Measurements from ENCODE around the gene PPP2R1B.
"Not testable (repeated sequence)": the region's sequence is repeated elsewhere in the genome, so short reads cannot be mapped to it uniquely, and the experiment has no call there.

PPP2R1B gene

DNA sequence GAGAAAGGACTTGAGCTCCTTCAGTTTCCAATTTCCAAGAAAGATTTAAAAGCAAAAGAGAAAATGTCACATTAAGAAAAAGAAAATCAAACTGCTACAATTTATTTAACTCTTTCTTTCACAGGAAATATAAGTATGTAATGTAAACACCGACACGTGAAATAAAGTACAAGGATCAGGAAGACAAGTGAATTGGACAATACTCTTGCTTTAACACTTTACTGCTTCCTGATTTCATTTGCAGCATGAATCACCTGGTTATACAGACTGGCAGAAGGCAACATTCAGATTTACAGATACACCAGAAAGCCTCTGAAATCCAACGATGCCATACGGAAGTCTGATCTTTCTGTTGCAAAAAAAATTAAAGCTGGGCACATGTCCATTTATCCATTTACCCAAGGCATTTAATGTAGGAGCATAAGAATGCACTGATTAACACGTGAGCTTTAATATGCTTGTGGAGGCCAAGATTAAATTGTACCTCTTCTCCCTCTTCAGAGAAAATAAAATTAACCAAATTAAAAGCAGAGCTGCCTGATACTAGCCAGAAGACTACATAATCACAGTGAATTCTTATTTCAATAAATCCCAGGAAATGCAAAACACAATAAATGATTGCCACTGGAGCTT is 16.0 kb upstream of the PPP2R1B start:
- DNase-seq = no peak

DNA sequence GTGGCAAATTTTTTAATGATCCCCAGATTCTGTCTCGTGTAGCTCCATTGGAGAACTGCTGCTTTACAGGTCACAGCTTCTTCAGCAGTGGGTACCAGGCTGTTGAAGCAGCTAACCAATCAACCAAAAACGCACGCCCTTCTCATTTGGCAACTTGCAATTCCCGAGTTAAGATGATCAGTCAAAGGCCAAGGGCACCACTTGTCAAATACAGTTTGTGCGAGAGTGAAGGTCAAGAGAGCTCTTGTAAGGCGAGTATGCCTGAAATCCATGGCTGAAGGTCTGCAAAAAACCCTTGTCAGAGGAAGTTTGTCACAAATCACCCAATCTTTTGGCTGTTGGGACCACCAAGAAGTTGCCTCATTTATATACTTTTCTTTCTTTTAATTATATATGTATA is 12.9 kb upstream of the PPP2R1B start:
- DNase-seq = no peak

GRCh38 chr11:111778047-111778558 is 11.9 kb upstream of the PPP2R1B start:
- no peak for DNase-seq

DNA sequence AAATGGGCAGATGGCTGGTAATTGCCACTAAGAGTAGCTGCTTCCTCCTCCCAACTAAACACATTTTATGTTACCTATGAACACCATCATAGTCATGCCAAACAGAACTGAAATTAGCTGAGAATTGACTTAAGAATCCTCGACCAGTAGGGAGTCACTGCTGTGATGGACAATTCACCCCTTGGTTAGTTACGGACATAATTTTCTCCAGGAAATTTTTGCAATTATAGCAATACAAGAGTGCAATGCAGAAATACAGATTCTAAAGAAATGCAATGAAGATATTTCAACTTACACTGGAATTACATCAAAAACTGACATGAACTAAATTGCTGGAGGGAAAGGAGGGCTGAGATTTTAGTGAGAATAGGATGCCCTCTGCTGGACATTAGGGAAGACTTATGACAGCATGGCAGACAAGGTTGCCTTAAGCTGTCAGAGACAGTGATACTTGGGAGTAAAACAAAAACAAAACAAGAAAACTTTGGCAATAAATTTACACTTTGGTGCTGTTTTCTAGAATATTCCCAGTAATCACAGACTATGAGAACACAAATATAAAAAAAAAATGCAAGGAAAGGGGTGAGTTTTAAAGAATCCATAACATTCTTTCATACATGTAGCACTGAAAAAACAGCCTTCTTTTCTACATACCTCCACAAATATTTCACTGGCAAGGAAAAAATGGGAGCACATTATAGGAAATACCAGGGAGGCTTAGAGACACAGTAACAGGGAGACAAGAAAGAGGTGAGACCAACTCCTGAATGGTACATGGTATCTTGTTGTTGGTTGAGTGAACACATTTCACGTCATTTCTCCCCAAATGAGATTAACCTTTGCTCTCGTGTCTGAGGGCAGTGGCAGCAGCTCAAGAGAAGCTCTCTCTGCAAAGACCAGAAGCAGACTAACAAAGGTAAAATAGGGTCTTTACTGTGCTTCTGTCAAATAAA is 11.2 kb upstream of the PPP2R1B start:
- no peak for DNase-seq

GRCh38 chr11:111776398-111777093 is 10.4 kb upstream of the PPP2R1B start:
- no peak for DNase-seq

GRCh38 chr11:111774955-111775710 is 8.9 kb upstream of the PPP2R1B start:
- DNase-seq = no peak

GRCh38 chr11:111772535-111772934 is 6.3 kb upstream of the PPP2R1B start:
- DNase-seq = no peak

- DNase-seq = not testable (repeated sequence)
These were observed 5.0 kb upstream of the PPP2R1B start for GRCh38 chr11:111771205-111771604.

DNA sequence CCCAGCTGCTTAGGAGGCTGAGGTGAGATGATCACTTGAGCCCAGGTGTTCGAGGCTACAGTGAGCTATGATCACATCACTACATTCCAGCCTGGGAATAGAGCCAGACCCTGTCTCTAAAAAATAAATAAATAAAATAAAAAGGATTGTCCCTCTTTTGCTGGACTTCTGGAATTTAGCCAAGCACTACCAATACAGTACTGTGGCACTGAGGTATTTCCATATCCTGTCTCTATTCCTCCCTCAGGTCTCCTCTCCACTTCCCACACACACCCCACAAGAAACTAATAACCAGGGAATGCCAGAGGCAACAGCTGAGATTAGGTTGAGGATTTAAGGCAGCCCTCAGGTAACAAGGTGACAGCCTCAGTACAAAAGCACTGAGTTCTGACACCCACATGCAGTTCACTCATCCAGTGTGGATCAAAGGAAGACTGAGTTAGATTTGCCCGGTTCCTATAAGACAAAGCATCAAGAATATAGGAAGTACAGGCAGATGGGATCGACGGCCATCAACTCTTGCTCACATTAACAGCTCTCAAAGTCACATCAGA is 4.5 kb upstream of the PPP2R1B start:
- no peak for DNase-seq

- no peak for DNase-seq
These were observed 599 bp upstream of the PPP2R1B start for GRCh38 chr11:111766834-111767142.

DNA sequence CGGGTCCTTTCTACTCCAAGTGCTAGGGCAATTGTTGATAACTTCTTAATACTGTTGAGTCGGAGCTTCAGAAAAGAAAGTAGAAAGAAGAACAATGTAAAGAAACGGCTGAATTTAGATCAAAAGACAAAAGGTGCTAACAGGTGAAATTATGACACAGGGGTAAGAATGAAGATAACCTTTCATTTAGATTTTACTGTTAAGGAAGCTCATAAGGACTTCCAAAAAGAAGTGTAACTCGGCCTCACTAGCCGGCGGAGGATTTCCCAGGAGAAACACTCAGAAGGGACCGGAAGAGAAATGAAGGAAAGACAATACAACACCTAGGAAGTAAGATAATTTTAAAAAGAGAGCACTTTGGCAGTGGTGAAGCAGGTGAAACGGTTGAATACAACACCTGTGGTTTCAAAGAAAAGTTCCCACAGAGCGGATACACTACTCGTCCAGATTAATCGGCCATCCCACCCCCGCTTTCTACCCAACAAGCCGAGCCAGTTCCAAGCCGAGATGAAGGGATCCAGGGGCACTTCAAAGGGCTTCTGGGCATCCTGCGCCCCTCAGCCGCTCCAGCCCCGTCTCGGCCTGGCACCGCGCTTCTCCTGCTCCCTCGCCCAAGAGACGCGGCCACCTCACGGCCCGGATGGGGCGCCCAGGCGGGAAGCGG is 737 bp downstream of the PPP2R1B start:
- DNase-seq = no peak

DNA sequence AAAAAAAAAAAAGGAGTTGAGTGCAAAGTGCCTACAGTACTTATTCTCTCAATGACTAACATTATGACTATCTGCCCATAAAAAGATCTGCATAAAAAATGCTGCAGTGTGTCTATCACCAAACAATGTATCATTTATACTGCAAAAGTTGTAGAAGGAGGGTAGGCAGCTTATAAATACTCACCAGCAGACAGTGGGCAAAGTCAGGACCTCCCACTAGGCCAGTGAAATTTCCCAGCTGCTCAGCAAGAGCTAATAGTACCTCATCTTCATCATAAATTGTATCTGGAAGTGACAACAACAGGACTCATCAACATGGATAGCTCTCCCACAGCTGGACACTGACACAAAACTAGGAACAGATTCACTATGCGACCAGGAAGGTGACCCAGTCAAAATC is 1.6 kb downstream of the PPP2R1B start:
- no peak for DNase-seq

GRCh38 chr11:111762981-111763643 is 3.1 kb downstream of the PPP2R1B start:
- no peak for DNase-seq

GRCh38 chr11:111762526-111762925 is 3.7 kb downstream of the PPP2R1B start:
- DNase-seq = no peak

DNA sequence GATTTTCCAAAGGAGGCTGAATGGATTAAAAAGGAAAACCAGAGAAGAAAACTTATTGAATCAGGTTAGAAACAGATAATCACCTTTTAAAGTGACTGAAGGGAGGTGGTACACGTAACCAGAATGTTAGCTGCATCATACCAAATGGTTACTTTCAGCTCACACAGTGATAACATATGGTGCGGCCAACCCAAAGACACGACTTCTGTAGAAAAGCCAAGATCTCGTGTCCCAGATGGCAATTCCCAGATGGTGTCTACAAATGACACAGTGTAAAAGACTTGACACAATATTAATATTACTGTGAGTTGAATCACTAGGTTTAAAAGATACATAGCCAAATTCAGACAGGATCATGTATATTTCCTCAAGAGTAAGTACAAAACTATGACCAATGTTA is 5.2 kb downstream of the PPP2R1B start:
- no peak for DNase-seq

DNA sequence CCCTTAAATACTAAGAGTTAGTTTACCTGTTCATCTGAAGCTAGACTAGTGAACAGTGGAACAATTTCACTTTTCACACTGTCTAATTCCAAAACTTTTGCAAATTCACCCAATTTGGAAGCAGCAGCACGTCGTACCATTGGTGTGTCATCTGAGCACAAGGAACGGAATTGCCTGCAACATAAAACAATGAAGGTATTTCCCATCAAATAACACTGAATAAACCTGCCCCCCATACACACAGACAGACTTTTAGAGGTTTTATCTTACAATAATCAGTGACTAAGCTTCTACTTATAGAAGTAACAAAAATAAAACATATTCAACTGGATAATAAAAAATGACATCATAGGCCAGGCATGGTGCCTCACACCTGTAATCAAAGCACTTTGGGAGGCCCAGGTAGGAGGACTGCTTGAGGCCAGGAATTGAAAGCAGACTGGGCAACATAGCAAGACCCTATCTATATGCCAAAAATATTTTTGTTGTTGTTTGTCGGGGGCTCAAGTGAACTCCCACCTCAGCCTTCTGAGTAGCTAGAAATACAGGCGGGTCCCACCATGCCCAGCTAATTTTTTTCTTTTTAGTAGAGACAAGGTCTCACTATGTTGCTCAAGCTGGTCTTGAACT is 6.3 kb downstream of the PPP2R1B start:
- DNase-seq = no peak

- no peak for DNase-seq
These were observed 6.8 kb downstream of the PPP2R1B start for GRCh38 chr11:111759376-111759775.

GRCh38 chr11:111756097-111756496 is 10.1 kb downstream of the PPP2R1B start:
- no peak for DNase-seq

- no peak for DNase-seq
These were observed 16.5 kb downstream of the PPP2R1B start for GRCh38 chr11:111749646-111750045.

DNA sequence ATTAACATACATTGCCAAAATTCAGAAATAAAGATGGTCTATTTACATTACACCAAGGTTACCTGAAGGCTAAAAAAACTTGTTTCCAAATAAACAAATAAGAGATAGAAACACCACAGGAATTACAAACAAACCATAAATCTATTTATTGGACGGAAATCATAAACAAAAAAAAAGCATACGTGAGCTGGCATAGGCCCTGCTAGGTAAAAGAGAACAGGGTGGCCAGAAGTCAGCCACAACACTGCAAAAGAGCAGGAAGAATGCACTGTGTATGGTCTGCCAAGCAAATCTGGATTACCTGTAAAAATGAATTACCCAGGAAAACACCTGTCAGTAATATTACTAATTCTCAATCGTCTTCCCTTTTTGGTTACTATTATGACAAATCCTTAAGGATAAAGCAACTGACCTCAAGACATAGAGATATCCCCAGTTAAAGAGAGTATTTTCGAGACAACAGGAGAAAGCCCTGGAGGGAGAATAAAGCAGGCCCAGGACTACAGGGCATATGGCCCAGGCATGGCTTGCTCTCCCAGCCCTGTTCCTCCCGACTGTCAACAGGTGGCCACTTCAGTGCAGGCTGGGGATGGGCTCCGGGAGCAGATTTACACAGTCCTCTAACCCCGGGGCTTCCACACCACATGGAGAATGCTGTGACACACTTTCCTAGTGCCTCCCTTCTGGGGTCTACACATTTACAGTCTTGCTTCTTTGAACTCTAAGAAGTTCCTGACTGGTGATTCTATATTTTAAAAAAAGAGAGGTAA is 18.0 kb downstream of the PPP2R1B start:
- no peak for DNase-seq

Measured in activated naive CD4-positive, alpha-beta T cell (primary cell).